GM18526 (cell line): ENCODE measurements around the gene CCDC178.

Experiments
- POLR2A ChIP-seq: IDR thresholded peaks from 3 replicates; pipeline ENCODE4 v1.6.1; 2011; ENCODE audit not compliant: insufficient read length; ENCODE audit errors: extremely low read depth

The CCDC178 gene

DNA sequence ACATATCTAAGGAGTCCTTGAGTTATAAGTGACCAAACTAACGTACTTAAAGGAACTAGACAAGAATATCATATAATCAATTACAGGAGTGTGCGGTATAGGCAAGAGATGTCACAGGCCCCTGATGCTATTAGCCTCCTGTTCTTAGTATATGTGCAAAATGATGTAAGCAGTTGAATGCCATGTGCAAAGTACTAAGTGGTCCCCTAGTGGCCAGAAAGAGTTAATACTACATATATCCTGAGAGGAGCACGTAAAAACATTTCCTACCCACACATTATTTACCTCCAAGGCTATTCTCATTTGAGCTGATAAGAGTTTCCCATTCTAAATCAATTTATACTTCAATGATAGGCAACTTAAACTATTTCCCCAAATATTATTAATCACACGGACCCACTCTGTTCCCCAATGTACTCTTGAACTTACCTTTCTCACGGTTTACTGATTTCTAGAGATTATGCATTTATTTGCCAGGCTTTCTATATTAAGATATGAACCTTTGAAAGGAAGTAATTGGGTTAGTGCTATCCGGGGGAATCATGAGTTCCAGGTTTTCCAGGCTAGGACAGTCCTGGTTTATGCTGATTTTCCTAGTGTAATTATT is 509.7 kb downstream of the CCDC178 start:
- TF ChIP-seq POLR2A: no peak

- no peak for TF ChIP-seq POLR2A
These were observed 511.3 kb downstream of the CCDC178 start for GRCh38 chr18:32929213-32929612.

DNA sequence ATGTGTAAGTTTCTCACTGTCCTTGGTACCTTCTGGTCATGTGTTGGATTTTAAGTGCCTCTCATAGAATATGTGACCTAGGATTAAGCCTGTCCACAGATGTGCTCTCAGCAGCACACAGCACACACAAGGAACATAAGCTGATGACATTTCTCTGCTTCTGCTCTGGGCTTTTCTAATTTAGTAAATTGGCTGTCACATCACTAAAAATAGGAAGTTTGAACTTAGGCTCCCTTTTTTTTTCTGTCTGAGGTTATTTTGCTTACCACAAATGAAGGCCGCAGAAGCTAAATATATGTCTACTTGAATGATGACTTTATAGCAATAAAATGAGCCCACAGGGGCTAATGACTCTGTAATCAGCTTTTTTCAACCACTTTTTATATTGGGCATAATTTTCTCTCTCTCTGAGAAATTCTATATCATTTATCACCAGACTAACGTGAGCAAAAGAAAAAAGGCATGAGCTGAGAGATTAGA is 517.5 kb downstream of the CCDC178 start:
- no peak for TF ChIP-seq POLR2A

GRCh38 chr18:32920796-32921787 is 519.4 kb downstream of the CCDC178 start:
- TF ChIP-seq POLR2A: no peak

GRCh38 chr18:32919799-32920198 is 520.7 kb downstream of the CCDC178 start:
- TF ChIP-seq POLR2A: no peak

- TF ChIP-seq POLR2A: no peak
These were observed 521.8 kb downstream of the CCDC178 start for GRCh38 chr18:32918692-32919250.

DNA sequence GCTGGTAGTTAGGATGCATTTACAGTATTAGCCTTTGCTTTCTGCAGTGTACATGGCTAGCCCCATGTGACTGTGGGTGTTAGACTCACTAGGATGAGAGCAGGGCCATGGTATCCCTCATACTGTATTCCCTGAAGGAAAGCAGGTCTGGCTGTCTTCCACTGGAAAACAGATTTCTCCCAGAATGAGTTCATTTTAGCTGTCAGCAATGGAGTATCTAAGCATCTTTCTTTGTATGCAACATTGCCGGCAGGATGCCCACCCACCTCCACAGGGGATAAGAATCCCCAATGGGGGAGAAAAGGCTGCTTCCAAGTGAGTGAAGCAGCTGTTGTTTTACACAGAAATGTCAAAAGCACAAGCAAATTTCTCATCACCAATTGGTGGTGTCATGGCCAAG is 525.0 kb downstream of the CCDC178 start:
- no peak for TF ChIP-seq POLR2A

DNA sequence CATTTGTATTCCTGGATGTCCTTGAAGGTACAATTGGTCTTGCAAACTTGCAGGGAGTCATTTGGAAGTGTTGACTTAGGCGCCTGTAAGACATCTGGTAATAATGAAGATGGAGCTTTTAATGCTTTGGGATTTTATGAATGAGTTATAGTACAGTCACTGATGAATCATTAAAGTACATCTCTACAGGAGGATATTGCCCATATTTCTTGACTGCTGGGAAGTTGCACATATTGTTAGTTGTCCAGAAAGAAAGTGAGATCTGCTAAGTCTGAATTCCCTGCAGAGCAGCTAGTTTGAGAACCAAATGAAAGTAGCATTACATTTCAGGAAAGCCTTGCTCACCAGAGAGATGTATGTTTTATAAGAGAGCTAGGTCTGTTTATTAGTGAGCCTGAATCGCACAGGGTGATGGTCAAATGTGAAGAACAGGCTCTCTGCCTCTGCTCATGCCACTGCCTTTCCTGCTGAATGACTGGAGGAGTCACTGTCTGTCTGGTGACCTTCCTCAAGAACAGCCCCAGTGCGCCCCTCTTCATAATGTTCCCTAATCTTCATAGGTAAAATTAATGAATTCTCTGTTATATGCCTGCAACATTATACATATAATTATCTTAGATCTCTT is 528.7 kb downstream of the CCDC178 start:
- no peak for TF ChIP-seq POLR2A

- TF ChIP-seq POLR2A: no peak
These were observed 529.7 kb downstream of the CCDC178 start for GRCh38 chr18:32910694-32911296.

- no peak for TF ChIP-seq POLR2A
These were observed 530.5 kb downstream of the CCDC178 start for GRCh38 chr18:32909798-32910561.

DNA sequence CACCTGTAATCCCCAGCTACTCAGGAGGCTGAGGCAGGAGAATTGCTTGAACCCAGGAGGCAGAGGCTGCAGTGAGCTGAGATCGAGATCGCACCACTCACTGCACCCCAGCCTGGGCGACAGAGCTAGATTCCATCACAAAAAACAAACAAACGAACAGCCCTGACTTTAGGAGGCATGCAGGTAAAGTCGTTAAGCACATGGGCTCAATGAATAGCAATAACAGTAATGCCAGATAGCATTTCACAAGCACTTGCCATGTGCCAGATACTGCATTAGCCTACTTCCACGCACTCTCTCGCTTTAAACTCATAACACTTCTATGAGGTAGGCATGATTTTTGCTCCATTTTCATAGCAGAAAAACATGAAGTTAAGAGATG is 532.1 kb downstream of the CCDC178 start:
- TF ChIP-seq POLR2A: no peak

DNA sequence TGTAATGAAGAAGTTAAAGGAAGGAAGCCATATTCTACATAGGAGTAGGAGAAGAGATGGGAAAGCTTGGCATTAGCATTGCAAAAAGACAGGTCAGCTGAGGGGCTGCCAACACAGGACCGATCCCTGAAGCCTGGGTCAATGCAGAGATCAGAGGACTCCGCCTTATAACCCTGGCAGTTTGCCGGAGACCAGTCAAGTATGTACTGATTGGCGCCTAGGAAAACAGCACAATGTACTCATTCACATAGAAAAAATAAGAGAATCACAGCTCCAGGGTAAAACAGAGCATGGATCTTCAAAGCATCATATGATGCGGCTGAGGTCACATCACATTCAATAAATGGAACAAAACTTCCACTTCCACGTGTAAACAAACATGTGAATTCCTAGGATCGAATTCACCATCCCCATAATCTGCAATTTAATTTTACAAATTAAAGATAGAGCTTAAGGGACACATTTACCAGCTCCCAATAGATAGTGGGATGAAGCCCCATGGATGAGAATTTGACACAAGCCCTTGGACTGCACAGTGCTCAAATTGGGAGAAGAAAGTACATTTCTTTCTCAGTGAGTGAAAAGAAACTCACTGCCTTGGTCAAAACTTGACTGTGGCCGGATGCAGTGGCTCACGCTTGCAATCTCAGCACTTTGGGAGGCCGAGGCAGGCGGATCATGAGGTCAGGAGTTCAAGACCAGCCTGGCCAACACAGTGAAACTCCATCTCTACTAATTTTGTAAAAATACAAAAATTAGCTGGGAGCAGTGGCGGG is 532.7 kb downstream of the CCDC178 start:
- no peak for TF ChIP-seq POLR2A

DNA sequence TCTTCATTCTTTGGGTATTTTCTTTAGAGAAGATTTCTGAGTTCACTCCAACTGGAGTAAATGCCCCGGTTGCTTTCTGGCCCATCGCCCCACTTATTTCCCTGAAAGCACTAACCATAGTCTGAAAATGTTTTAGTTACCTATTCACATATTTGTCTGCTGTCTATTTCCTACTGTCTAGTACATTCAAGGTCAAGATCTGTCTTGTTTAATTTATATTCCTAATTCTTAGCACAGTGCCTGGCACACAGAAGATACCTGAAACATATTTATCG is 533.3 kb downstream of the CCDC178 start:
- no peak for TF ChIP-seq POLR2A
